ENCODE results near the gene SCN10A.
A peak's percentile ranks its signal among the peaks of the same experiment; 100 is the strongest.

The SCN10A gene

GRCh38 chr3:38816026-38816425 is at the start of gene SCN10A:
Gene SCN10A (minus strand): TSS chr3:38816217. CDS start chr3:38794010, 22,207 bp downstream.
- no peak for DNase-seq (ENCODE audit: low read depth)

DNA sequence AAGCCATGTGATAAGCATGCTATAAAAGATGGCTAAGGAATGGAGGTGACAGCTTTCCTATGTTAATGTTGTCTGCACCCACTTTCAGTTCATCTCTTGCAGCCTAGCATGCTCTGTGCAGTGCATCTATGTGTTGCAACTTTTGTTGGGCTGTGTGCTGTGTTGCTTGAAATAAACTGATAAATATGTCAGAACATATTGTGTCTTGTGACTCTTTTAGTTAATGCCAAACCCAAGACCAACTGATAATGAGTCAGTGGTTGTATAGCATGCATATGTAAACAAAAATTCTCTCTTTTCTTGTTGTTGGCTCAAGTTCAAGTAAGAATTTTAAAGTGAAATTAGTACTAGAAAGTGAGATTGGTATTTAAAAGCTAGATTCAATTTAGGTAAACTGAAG is 37.0 kb upstream of the SCN10A start:
- no peak for DNase-seq (ENCODE audit: low read depth)

- no peak for DNase-seq (ENCODE audit: low read depth)
Measured at GRCh38 chr3:38843898-38844297, 27.9 kb upstream of the SCN10A start.

- DNase-seq (ENCODE audit: low read depth) = no peak
Measured at GRCh38 chr3:38842266-38842965, 26.4 kb upstream of the SCN10A start.

GRCh38 chr3:38840987-38841386 is 25.0 kb upstream of the SCN10A start:
- no peak for DNase-seq (ENCODE audit: low read depth)

- DNase-seq (ENCODE audit: low read depth) = no peak
Measured at GRCh38 chr3:38837358-38837757, 21.3 kb upstream of the SCN10A start.

- DNase-seq (ENCODE audit: low read depth) = no peak
Measured at GRCh38 chr3:38836561-38836960, 20.5 kb upstream of the SCN10A start.

- DNase-seq (ENCODE audit: low read depth) = no peak
Measured at GRCh38 chr3:38835939-38836338, 19.9 kb upstream of the SCN10A start.

DNA sequence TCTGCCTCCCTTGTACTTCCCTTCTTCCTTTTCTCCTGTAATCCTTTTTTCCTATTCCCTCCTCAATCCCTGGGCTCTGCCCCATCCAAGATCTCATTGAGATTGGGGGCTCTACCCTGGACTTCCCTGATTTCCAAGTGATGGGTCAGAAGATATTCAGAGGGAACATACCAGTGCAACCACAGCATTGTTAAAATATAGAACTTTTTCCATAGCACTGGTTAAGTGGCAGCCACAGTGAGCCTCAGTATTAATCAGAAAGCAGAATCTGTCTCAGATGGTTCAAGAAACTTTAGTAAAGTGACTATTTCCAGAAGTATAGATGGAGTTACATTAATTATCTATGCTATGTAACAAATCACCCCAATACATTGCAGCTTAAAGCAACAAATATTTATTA is 18.7 kb upstream of the SCN10A start:
- no peak for DNase-seq (ENCODE audit: low read depth)

DNA sequence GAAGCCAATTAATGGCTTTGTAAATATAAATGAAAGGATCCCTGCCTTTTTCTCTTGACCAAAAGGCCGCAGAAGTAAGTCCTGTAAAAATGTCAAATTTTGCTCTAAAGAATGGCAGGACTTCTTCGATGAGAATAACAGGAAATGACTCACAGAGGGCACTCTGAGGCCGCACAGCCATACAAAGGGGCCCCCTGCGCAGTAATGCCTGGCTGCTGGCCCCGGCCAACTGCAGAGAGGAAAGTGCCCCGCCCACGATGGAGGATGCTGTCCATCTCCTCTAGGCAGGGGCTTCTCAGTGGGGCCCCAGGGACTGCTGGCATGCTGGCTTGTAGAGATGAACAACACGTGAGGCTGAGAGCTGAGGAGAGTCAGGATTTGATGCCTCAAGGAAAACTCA is 18.1 kb upstream of the SCN10A start:
- DNase-seq (ENCODE audit: low read depth) = no peak

- no peak for DNase-seq (ENCODE audit: low read depth)
Measured at GRCh38 chr3:38829404-38829803, 13.4 kb upstream of the SCN10A start.

- no peak for DNase-seq (ENCODE audit: low read depth)
Measured at GRCh38 chr3:38828681-38829080, 12.7 kb upstream of the SCN10A start.

DNA sequence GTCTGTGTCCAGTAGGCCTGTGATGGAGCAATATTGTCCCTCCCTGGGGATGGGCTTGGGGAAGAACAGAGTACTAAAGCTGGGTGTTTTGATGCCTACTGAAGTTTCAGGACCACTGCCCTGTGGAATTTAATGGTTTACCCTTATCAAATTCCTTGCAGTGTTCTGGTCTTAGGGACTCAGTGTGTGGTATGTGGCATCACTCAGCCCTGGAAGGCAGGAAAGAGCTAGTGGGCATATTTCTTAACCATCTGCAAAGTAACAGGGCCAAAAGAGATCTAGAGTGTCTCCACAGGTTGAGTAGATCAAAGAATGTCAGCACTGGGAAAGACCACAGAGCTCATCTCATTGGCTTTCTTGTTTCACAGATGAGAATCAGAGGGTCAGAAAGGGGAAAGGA is 11.8 kb upstream of the SCN10A start:
- no peak for DNase-seq (ENCODE audit: low read depth)

DNA sequence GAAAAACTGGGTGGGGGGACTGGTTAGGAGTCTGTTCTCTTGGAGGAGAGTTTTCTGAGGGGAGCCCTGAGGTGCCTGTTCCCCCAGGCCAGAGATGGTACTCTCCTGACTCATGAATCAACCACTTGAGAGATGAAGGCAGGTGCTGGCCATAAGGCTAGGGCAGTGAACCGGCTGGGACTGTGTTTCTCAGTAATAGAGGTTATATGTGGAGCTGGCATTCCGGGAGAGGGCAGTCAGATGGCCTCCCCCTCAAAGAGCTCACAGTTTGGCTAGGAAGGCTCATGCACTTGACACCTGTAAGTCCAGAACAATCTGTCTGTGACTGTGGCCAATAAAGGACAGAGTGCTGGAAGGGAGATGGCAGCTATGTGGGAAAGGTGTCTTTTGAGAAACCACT is 10.0 kb upstream of the SCN10A start:
- DNase-seq (ENCODE audit: low read depth) = no peak

DNA sequence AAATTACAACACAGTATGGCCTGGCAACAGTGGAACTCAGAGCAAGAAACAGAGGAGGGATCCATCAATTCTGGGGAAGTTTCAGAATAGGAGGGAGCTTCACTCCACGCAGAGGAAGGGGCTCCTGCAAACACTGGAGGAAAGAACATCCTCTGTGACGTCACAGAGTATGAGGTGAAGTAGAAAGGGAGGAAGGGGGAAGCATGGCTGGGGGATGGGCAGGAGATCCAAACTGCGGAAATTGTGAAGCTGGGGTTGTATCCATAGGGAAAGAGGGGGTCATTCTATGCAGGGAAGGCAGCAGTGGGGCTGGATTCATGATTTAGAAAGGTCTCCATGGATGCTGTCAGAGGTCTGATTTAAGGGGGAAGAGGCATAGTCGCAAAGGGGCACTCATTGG is 8.3 kb upstream of the SCN10A start:
- no peak for DNase-seq (ENCODE audit: low read depth)

- DNase-seq (ENCODE audit: low read depth) = no peak
Measured at GRCh38 chr3:38823722-38824121, 7.7 kb upstream of the SCN10A start.

DNA sequence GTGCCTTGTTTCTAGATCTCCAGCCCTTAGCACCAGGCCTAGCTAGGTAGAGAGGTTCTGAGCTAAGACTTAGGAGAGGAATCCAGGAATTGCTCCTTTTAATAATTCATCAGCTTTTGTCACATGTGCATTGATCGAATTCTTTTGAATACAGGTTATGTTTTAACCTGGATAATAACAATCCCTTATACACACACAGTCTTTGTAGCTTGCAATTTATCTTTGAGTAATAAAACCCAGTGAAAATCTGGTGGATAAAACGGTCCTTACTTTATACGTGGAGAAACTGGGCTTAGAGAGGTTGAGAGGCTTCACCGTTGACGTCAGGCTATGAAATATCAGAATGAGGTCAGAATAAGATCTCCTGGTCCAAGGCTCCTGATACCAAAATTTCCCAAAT is 7.2 kb upstream of the SCN10A start:
- DNase-seq (ENCODE audit: low read depth) = no peak

- no peak for DNase-seq (ENCODE audit: low read depth)
Measured at GRCh38 chr3:38811822-38812221, 4.2 kb downstream of the SCN10A start.

- DNase-seq (ENCODE audit: low read depth) = peak; percentile 42
Measured at GRCh38 chr3:38805765-38806386, 10.1 kb downstream of the SCN10A start.

GRCh38 chr3:38805004-38805403 is 11.0 kb downstream of the SCN10A start:
- no peak for DNase-seq (ENCODE audit: low read depth)

GRCh38 chr3:38800511-38800910 is 15.5 kb downstream of the SCN10A start:
- no peak for DNase-seq (ENCODE audit: low read depth)

- no peak for DNase-seq (ENCODE audit: low read depth)
Measured at GRCh38 chr3:38793721-38794120, 22.3 kb downstream of the SCN10A start.

DNA sequence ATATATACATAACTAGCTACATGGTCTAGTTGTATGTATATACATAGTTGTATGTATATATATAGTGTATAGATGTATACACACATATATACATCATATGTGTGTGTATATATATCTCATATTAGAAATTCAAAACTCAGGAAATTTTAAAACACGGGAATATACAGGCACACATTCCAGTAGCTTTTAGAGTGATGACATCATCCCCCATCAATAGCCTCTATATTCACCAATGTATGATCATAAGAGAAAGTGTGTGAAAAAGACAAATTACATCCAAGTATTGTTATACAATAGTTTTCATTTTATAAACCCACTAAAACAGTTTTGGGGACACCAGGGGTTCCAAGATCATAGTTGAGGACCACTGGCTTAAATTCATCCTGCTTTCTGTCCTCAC is 23.0 kb downstream of the SCN10A start:
- no peak for DNase-seq (ENCODE audit: low read depth)

GRCh38 chr3:38782148-38782547 is 33.9 kb downstream of the SCN10A start:
- DNase-seq (ENCODE audit: low read depth) = no peak
